Stomach (tissue), 9 donors: ENCODE data around the gene TENM3. TPM values are rescaled to one million over a fixed set of nuclear protein-coding genes. Genes with fewer than 3 reads are reported as not detected.

ENCODE experiments used
- DNase-seq, 2 donors: peaks; one replicate each; pipeline versions ENCODE4 v3.0.0 to v3.0.0-alpha.2; 2013 to 2019
- H3K27ac ChIP-seq, 5 donors: fragments of 200-600 bp in 4 of 5; sonication (generic) in 4 of 5; one replicate each; pipeline ENCODE4 v1.5.1; 2013 to 2019; ENCODE audit warnings: mild to moderate bottlenecking in 1 of 5, moderate library complexity in 1 of 5
- H3K27me3 ChIP-seq, 3 donors: fragments of 200-600 bp; sonication (generic); one replicate each; pipeline ENCODE4 v1.5.1; 2017 to 2019; ENCODE audit warnings: mixed run types in 1 of 3
- H3K36me3 ChIP-seq, 4 donors: fragments of 200-600 bp; sonication (generic); 1 replicate in 3 of 4; 2 replicates in 1 of 4; pipeline ENCODE4 v1.5.1; 2016 to 2019
- H3K4me1 ChIP-seq, 4 donors: fragments of 200-600 bp; sonication (generic); one replicate each; pipeline ENCODE4 v1.5.1; 2016 to 2019
- H3K4me3 ChIP-seq, 4 donors: fragments of 200-600 bp; sonication (generic) in 3 of 4; one replicate each; pipeline ENCODE4 v1.5.1; 2016 to 2019; ENCODE audit warnings: mild to moderate bottlenecking in 1 of 4
- H3K9me3 ChIP-seq, 4 donors: fragments of 200-600 bp; sonication (generic); one replicate each; pipeline ENCODE4 v1.5.1; 2016 to 2019
- EP300 ChIP-seq: sonication (generic); formaldehyde crosslinking; IDR thresholded peaks from one replicate; pipeline ENCODE4 v1.6.1; 2017; ENCODE audit warnings: antibody characterized with exemption
- POLR2A ChIP-seq, 4 donors: fragments of 450-650 bp; IDR thresholded peaks; one replicate each; pipeline ENCODE4 v1.6.1; 2016; ENCODE audit warnings: antibody characterized with exemption in 4 of 4, control low read depth in 2 of 4, mild to moderate bottlenecking in 1 of 4, moderate library complexity in 1 of 4
- POLR2AphosphoS5 ChIP-seq, 3 donors: sonication (generic); formaldehyde crosslinking; IDR thresholded peaks; one replicate each; pipeline ENCODE4 v1.6.1; 2016; ENCODE audit warnings: antibody characterized with exemption in 3 of 3
- WGBS, 5 donors: extraction: QIAGEN DNeasy Blood & Tissue Kit in 3 of 5; methylation state at CpG; one replicate each; pipeline versions ENCODE4 v1.1.5 to v1.1.7; 2013 to 2018; 5-methylcytosine and 5-hydroxymethylcytosine counted together
- intact Hi-C: fragments of 100-400 bp; cut with DNase I; formaldehyde crosslinking; loops from one replicate; pipeline ENCODE4 v1.15.1; 2023; ENCODE audit warnings: low total_unique reads
- polyA plus RNA-seq, 3 donors: library from polyadenylated mRNA; stranded (reverse); fragments of 200-250 nt; gene quantifications; one replicate each; pipeline ENCODE4 v1.2.3, GENCODE V29; 2013
- total RNA-seq, 5 donors: library from RNA; depleted of rRNA; stranded (reverse); fragments of >200 nt; gene quantifications; one replicate each; pipeline versions ENCODE4 v1.1.0 to v1.2.3, GENCODE V29; 2014 to 2016
- TF ChIP-seq, protein P1 (sequence below), 7 experiments: fragments of 450-650 bp in 4 of 7; fragments of 200-600 bp in 3 of 7; sonication (generic) in 3 of 7; IDR thresholded peaks; one replicate each; pipeline ENCODE4 v1.5.1; 2016 to 2019; ENCODE audit warnings: antibody characterized with exemption in 7 of 7, control low read depth in 2 of 7, mild to moderate bottlenecking in 1 of 7
- donor health status: healthy with polysubstance abuse.
- donor health status: Bipolar disorder and iron deficiency.
- donor health status: healthy.

The TENM3 gene
- total and polyA plus RNA-seq, 8 donors: under 0.01 to 8.3 (median 0.44) TPM

DNA sequence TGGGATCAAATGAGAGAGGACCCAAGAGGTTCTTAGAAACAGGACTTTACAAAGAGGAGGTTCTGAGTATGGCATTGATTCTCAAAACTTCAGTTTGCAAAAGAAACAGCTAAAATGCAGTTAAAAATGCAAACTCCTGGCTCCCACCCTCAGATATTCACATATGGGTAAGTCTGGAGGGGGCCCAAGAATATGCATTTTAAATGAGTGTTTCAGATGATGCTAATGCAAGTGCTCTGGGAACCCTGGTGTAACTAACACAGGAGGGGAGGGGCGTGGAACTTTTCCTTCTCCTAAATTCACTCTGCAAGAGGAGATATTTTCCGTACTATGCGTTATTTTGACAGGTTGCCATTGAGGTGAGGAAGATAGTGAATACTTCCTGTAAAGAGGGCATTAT lies 168.2 kb downstream of the TENM3 start:
- intact Hi-C loops: no loop called here

DNA sequence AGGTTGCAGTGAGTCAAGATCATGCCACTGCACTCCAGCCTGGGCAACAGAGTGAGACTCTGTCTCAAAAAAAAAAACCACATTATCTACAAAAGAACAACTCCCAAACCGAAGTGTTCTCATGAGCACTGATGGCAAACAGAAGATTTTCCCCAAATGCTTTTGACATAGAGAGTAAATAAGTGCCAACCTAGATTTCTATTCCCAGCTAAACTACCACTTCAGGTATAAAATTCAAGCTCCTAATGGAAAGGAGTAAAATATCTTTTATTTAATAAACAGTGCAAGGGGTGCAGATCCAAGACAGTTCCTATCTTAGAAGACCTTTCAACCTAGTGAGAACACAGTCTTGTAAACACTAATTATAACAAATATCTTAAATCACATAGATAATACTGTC lies 170.3 kb downstream of the TENM3 start:
- 67 to 88% (median 82%) methylated on average over 1 of the region's 1 CpG for WGBS, 5 donors
- DNase-seq: no peak

More for the DNA sequence above, 168.2 kb downstream of the TENM3 start:
- Histone ChIP-seq H3K4me3 (no peak overlapping the region), H3K9me3 (peaks cover 0 to 10% (median 7%) of the 10 kb centered on the region in 4 donors), H3K4me1 (no peaks in the 10 kb centered on the region), H3K36me3 (no peaks in the 10 kb centered on the region), H3K27ac (no peak overlapping the region), H3K27me3 (no peaks in the 10 kb centered on the region)
- WGBS, 5 donors: 82 to 92% (median 87%) methylated on average over 3 of the region's 3 CpGs
- DNase-seq: no peak
- TF ChIP-seq EP300 (no peak), POLR2AphosphoS5 (IDR thresholded peaks at IDR 0.05) (no peak), POLR2A (IDR thresholded peaks at IDR 0.05) (no peak)
- TF ChIP-seq, protein P1, sequence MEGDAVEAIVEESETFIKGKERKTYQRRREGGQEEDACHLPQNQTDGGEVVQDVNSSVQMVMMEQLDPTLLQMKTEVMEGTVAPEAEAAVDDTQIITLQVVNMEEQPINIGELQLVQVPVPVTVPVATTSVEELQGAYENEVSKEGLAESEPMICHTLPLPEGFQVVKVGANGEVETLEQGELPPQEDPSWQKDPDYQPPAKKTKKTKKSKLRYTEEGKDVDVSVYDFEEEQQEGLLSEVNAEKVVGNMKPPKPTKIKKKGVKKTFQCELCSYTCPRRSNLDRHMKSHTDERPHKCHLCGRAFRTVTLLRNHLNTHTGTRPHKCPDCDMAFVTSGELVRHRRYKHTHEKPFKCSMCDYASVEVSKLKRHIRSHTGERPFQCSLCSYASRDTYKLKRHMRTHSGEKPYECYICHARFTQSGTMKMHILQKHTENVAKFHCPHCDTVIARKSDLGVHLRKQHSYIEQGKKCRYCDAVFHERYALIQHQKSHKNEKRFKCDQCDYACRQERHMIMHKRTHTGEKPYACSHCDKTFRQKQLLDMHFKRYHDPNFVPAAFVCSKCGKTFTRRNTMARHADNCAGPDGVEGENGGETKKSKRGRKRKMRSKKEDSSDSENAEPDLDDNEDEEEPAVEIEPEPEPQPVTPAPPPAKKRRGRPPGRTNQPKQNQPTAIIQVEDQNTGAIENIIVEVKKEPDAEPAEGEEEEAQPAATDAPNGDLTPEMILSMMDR (IDR thresholded peaks at IDR 0.05): no peak

DNA sequence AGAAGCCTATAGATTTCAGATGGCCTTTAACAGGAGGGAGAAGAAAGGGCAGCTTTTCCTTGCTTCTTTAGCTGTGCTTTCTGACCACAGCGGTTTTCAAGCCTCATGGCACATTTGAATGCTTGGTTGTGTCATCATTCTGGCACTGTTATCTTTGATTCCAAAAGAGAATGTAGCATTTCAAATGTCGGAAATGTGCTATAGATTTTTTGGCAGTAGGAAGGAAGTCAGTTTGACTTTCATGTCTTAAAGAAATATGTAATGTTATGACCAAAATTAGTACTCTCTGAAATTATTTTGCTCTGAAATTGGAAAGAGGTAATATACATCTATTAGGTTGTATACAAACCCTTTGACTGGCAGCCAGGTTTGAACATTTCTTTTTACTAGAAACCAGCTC lies 171.9 kb downstream of the TENM3 start:
- Histone ChIP-seq H3K4me1 (no peaks in the 10 kb centered on the region), H3K4me3 (no peak overlapping the region), H3K36me3 (no peaks in the 10 kb centered on the region), H3K27ac (no peak overlapping the region), H3K27me3 (no peaks in the 10 kb centered on the region), H3K9me3 (peaks cover 0 to 14% (median 7%) of the 10 kb centered on the region in 4 donors)
- intact Hi-C loops: no loop called here
- WGBS, 5 donors: 53 to 71% (median 57%) methylated on average over 2 of the region's 2 CpGs
- DNase-seq: no peak
- TF ChIP-seq EP300 (no peak), POLR2A (IDR thresholded peaks at IDR 0.05) (no peak), POLR2AphosphoS5 (IDR thresholded peaks at IDR 0.05) (no peak)
- TF ChIP-seq, protein P1 (IDR thresholded peaks at IDR 0.05): no peak

More for the DNA sequence above, 170.3 kb downstream of the TENM3 start:
- no peaks in the 10 kb centered on the region for H3K36me3 ChIP-seq
- no peak overlapping the region for H3K27ac ChIP-seq
- TF ChIP-seq EP300: no peak
- TF ChIP-seq, protein P1 (IDR thresholded peaks at IDR 0.05): no peak
- no peaks in the 10 kb centered on the region for H3K27me3 ChIP-seq
- H3K4me3 ChIP-seq: no peak overlapping the region
- H3K9me3 ChIP-seq: peaks cover 0 to 12% (median 7%) of the 10 kb centered on the region in 4 donors
- H3K4me1 ChIP-seq: no peaks in the 10 kb centered on the region
- intact Hi-C loops: no loop called here

DNA sequence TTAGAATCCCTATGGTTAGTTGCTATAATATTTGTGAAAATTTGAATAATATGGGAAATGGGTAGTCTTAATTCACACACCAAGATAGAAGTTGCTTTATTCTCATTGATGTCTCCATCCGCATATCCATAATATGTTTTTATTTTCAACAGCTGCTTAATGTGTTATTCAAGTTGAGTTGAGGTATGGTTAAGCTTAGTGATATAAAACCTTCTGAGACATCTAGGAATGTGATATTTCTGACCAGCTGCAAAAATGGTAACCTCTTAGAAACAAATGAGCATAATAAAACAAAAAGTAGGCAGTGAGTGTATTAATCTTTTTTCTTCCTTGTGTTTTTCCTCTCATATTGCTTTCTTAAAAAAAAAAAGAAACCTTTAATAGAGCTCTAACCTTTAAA lies 172.9 kb downstream of the TENM3 start:
- no peak overlapping the region for H3K4me3 ChIP-seq
- H3K36me3 ChIP-seq: no peaks in the 10 kb centered on the region
- H3K4me1 ChIP-seq: no peaks in the 10 kb centered on the region
- no peak overlapping the region for H3K27ac ChIP-seq
- H3K9me3 ChIP-seq: peaks cover 0 to 14% (median 7%) of the 10 kb centered on the region in 4 donors
- no peak for DNase-seq
- 92 to 100% (median 97%) methylated on average over 1 of the region's 1 CpG for WGBS, 5 donors
- intact Hi-C loops: no loop called here
- H3K27me3 ChIP-seq: no peaks in the 10 kb centered on the region
- no peak for TF ChIP-seq POLR2AphosphoS5 (IDR thresholded peaks at IDR 0.05)
- no peak for TF ChIP-seq EP300
- TF ChIP-seq POLR2A (IDR thresholded peaks at IDR 0.05): no peak
- TF ChIP-seq, protein P1 (IDR thresholded peaks at IDR 0.05): no peak
